ENCODE data around the gene ZNFX1.

Gene ZNFX1

DNA sequence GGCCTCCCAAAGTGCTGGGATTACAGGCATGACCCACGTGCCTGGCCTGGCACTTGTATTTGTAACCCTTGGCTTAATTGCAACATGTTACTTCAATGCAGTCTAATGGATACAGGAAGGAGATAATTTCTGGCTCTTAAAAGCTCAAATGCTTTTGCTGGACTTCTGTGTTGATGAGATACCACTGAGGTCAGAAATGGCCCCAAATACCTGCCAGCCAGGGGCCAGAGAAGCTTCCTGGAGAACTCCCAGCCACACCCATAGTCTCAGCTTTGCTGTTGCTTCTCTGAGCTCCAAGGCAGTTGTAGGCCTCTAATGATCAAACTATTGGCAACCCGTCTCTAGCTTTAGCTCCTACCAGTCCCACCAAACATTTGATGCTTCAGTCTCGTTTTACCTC is 14.2 kb upstream of the ZNFX1 start:
- DNase-seq (ENCODE audit: low read depth in 3 of 3): no peak

DNA sequence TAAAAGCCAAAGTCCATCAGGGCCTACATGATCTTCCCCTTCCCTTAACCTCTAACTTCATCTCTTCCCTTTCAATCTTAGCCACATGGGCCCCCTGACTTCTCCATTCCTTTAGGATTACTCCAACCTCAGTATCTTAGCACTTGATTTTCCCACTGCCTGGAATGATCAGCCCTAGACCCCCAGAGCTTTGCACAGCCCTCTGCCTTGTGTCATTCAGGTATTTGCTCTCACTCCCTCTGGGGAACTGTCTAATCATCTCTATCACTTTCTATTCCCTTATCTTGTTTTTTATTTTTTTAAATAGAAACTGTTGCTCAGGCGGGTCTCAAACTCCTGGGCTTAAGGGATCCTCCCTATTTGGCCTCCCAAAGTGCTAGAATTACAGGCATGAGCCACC is 13.3 kb upstream of the ZNFX1 start:
- DNase-seq (ENCODE audit: low read depth in 3 of 3): no peak

DNA sequence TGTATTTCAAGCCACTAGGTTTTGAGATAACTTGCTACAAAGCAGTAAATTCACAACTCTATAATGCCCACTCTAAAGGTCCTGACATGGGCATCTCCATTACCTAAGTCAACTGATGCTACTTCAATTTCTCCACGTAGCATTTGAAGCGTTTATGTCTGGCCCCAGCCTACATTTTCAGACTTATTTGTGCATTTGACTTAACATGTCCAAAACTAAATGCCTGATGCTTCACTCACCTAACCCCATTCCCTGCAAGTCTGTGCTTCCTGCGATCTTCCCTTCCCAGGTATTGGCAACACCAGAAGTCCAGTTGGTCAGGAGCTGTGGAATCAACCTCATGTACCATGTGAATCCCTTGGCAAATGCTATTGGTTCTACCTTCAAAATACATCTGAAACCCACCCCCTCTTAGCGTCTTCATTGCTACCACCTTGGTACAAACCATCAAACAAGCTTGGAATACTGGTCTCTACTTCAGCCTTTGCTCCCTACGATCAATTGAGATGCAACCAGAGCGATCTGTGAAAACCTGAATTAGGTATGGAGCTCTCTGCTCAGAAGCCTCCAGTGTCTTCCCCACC is 12.8 kb upstream of the ZNFX1 start:
- no peak for DNase-seq (ENCODE audit: low read depth in 3 of 3)

DNA sequence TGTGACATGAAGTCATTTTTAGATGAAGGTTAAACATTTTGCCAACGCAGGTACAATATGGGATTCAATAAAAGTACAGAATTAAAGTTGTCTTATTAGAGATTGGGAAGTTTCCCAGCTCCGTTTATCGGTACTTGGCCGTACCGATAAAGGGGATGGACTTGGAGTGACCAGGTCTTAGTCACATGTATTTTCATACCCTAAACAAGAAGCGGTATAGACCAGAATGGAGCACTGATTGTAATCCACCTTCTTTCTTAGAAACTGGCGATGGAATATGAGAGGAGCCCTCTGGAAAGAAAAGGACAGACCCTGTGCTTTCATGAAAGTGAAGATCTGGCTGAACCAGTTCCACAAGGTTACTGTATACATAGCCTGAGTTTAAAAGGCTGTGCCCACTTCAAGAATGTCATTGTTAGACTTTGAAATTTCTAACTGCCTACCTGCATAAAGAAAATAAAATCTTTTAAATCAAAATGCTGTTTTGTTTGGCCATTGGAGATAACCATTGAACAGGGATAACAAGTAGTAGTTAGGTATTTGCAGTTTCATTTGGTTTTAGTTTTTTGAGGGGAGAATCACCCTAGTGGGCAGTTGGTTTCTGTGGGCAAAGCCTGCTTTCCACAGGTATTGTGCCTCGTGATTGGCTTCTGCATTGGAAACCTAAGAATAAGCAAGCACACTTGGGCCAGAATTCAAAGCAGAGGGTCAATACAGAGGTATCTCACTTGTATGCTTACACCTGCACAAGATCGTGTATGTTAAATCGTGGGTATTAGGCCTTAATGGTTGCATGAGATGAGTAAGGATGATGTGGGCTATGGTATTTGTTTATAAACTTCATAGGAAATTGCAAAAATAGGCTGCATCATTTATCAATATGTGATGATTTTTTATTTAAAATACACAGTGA is 11.2 kb upstream of the ZNFX1 start:
- no peak for DNase-seq (ENCODE audit: low read depth in 3 of 3)

DNA sequence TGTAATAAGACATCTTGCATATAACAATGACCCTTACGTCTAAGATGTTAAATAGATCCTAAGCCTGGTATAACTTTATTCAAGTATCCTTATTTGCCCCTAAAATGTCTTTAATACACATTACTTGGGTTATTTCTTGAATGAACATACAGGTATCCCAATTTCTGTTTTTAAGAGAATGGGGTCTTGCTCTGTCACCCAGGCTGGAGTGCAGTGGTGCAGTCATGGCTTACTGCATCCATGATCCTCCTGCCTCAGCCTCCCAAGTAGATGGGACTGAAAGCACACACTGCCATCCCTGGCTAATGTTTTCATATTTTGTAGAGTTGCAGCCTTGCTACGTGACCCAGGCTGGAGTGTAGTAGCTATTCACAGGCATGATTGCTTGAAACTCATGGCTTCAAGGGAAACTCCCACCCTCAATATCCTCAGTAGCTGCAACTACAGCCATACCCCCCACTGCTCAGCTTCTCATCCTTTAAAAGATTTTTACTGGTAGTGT is 10.4 kb upstream of the ZNFX1 start:
- no peak for DNase-seq (ENCODE audit: low read depth in 3 of 3)

DNA sequence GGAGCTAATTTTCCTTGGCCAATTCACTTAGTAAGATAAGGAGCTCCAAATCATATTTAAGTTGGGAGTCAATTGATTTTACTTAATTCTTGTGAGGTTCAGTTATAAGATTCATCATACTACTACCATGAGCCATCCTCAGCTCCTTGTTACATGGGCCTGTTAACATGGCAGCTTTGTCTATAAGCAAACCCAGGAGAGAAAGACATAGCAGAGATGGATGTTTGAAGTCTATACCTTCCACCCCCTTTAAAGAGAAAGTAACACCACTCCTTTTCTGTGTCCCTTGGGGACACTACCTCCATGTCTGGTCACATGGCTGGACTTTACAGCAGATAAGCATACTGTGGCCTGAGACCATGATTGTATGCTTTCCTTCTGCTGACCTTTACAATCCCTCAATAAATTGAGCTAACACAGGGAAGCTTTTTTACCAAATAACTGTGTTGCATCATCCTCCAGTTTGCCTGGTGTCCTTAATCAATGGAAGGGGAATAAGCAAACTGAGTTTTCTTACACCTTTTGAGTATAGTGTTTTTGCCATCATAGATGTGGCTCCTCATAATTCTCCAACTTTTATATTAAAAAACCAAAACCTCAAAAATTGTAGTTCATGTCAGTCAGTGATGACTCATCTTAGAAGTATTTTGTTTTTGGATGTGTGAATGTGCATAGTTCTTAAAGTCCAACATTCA is 9.8 kb upstream of the ZNFX1 start:
- DNase-seq (ENCODE audit: low read depth in 3 of 3): no peak

DNA sequence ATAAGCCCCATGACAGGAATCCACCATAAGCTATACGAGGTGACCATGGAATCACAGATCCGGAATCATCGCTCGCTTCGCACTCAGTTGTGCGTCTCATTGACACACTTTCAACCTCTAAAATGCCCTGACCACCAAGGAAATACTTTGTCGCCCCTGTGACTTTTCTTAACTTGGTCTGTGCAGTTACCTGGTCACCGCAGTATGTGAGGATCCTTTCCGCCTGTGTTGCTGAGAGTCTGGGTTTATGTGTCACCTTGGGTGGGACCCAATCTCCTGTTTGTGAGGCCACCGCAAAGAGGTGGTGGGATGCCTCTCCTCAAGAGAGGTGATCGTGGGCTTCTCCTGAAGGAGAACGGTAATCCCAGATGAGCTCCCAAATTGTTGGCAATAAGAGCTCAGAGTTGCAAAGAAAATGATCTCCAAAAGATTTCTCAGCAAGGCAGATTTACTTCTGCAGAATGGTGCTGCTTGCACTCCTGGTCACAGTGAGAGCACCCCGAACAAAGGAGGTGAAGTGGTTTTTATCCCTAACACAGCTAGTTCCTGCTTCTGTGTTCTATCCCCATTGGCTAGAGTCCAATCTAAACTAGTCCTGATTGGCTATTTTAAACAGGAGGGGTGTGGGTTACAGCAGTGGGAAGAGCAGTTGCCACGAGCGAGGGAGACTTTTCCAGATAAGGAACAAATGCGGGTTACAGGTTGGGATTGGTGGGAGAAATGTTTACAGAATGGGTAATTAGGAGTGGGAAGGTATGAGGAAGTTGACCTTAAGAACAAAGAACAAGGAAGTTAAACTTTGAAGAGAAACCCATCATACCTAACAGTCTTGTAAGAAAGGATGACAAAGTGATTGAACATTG is 9.1 kb upstream of the ZNFX1 start:
- DNase-seq (ENCODE audit: low read depth in 3 of 3): no peak

DNA sequence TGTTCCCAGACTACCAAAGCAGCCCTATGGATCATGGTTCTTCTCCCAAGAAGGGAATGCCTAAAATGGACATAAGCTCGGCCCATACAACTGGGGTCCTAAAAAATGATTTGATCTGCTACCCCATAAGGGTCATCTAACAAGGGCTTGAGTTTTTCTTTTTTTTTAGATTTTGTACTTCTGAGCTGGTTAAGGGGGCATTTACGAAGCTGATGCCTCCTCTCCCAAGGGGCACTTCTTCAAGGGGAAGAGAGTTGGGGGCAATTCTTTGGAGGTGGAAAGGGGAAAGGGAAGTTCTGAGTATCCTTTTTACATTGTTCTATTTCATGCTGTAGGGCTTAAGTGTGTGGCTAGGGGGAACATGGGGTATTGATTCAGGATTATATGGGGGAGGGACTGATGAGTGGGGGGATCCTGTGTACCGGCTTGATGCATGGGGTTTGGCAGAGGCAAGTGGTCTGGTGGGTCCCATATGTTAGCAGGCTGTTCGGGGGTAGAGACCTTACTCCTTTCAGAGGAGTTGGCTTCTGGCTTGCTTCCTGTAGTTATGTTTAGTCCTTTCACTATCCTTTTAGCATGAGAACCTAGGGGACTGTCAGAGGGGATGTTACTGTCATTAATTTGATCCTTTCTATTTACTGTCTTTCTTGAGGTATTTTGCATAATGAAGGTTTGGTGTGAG is 8.1 kb upstream of the ZNFX1 start:
- DNase-seq (ENCODE audit: low read depth in 3 of 3): no peak

DNA sequence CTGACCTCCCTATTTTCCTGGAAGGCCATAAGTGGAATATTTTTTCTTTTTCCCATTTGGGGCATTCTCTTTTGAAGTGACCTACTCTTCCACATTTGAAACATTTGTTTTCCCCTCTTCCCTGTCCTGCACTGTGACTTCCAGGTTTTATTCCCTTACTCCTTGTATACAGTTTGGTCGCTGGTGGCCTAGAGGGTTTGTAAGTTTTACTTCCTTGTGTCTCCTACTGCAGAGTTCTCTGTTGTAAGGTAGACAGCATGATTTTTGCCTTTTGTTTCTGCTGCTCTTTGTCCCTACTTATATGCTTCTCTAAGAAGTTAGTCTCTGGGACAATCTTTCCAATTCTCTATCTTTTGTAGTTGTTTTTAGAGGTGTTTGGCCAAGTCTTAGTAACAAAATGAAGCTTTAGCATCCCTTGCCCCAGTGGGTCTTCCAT is 7.4 kb upstream of the ZNFX1 start:
- DNase-seq (ENCODE audit: low read depth in 3 of 3): no peak

DNA sequence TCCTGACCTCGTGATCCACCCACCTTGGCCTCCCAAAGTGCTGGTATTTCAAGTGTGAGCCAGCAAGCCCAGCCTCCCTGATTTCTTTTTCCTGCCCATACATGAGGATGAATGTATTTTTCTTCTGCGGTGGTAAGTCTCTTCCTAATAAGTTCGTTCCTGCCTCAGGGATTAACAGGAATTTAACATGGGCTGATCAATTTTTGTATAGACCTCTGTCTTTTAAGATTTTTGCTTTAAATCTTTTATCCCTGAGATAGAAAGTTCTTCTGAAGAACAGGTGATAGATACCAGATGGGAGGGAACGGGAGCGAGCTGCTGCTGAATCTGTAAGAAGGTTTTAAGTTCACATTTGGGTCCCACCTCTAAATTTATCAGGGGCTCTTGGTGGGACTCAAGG is 7.0 kb upstream of the ZNFX1 start:
- DNase-seq (ENCODE audit: low read depth in 3 of 3): no peak

DNA sequence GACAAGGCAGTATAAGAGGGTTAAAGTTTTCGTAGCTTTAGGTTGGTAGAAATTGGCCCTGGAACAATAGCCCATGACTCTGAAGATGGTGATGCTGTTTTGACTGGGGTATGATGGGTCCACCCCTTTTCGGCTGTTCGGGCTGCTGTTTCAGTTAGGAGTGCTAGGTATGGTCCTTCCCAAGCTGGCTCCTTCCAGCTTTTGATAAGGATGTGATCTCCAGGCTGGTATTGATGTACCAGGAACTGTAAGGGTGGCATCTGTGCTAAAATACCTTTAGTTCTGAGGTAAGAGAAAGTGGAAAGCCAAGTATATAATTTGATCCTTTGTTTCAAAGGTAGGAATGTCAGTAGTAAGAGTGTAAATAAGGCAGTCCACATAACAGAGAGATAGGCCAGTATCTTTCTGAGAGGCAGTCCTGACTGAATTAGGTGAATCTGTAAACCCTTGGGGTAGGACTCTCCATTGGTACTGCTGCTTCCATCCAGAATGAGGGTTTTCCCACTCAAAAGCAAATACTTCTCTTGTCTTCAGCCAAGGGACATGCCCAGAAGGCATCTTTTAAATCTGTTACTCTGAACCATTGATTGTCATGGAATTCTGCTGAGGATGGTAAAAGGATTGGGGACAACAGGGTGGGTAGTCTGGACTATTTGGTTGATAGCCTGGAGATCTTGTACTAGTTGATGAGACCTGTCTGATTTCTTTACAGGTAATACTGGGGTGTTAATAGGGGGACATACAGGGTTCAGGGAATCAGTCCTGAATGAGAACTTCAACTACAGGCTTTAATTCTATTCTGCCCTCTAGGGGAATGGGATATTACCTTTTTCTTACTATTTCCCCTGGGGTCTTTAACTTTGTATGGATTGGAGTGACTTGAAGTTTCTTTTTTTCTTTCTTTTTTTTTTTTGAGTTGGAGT is 6.1 kb upstream of the ZNFX1 start:
- DNase-seq (ENCODE audit: low read depth in 3 of 3): no peak

DNA sequence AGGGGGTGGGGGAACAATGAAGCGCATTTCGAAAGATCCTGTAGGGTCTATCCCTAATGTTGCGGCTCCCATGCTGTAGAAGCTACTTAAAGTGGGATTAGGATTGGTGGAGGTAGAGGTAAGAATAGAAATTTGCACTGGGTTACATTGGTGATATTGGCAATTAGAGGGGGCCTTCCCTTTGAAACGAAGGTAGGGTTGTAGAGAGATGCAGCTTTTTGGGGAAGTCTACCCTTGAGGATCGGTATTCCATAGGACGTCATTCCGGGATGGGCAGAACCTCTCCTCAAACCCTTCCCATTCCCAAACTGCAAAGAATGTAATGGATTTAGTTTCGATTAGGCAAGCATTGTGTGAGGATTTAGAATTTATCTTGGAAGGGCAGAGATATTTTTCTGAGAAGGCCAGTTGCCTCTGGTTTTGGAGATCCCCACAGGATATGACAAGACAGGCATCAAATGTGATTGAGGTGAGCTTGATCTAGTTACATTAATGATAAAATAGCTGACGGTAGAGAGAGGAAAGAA is 5.4 kb upstream of the ZNFX1 start:
- no peak for DNase-seq (ENCODE audit: low read depth in 3 of 3)

DNA sequence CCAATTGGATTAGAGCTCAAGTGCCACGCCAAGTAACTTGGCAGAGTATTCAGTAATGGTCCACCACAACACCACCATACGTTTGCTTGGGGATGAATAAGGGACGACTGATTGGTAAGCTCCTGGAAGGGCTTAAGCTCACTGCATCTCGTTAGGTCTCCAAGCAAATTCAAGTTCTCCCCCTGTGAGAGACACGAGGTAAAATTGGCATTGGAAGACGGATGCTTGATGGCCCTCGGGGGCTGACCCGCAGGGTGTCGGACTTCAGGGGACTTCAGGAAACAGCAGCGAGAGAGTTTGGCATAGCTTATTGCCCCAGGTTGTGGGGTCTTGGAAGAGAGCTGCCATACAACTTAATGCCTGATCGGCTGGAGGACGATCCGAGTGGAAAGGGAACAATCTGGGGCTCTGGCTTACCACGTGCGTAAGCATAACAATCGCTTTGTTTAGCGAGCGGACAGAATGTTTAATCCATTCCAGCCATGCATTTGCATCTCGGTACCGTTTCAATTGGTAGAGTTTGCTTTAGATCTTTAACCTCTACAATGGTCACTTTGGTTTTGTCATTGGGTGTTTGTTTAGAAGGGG is 4.8 kb upstream of the ZNFX1 start:
- no peak for DNase-seq (ENCODE audit: low read depth in 3 of 3)

DNA sequence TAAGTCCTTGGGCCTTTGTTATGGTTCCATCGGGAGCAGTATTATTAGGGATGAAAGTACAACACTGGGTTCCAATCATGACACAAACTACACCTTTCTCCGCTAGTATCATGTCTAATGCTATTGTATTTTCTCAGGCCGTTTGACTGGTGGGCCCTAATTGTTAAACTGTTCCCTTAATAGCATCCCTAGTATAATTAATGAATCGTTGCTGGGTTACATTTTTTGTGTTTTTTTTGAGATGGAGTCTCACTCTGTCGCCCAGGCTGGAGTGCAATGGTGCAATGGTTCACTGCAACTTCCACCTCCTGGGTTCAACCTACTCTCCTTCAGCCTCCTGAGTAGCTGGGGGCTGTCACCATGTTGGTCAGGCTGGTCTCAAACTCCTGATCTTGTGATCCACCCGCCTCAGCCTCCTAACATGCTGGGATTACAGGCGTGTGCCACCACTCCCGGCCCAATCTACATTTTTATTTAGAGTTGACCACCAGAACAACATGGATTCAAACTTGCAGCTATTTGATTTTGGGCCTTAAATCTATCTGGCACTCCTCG is 4.1 kb upstream of the ZNFX1 start:
- DNase-seq (ENCODE audit: low read depth in 3 of 3): no peak

DNA sequence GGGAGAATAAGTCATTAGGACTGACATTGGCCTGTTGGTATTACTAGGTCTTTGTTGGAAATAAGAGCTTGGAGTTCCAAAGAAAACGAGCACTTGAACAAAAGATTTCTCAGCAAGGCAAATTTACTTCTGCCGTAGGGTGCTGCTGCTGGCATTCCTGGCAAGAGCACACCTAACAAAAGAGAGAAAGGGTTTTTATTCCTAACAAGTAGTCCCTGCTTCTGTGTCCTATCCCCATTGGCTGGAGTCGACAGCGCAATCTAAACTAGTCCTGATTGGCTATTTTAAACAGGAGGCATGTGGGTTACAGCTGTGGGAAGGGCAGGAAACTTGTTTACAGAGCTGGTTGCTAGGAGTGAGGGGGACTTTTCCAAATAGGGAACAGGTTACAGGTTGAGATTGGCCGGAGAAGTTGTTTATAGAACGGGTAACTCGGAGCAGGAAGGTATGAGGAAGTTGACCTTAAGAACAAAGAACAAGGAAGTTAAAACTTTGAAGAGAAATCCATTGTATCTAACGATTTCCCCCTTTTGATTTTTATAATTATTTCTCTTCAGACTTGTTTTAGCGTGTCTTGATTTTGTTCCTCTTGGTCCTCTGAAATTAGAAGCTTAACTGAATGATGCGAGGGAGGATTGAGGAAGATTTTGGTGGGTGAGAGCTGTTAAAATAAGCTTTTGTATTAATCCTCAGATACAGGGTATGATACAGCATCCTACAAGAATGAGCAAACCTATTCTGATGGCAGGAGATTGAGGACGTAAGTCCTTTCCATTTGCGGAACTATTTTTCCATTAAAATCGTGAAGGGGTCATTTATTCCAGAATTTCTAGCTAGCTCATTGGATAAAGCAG is 3.4 kb upstream of the ZNFX1 start:
- DNase-seq (ENCODE audit: low read depth in 3 of 3): no peak

DNA sequence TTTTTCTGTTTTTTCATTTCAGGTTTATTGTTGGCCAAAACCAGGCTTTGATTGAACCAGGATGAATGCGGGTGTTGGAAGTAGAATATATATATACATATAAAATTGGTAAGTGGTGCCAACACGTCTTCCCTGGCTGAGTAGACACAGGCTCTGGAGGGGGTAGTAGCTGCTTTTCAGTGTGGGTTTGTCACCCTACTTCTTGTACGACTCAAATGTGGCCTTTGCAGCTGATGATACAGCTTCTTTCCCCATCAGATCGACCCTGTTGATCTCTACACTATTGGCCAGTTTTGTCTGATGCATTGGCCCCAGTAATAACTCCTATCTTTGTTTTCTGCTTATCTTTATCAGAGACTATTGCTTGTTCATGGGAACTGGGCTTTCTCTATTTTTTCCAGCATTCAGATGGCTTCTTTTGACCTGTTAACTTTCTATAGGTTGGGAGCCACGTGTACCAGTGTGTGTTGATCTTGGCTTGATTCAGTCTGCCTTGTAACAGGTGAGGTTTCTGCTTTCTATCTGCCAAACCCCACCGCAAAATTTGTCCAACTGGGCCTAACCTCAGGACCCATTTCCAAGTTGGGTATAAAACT is 2.7 kb upstream of the ZNFX1 start:
- no peak for DNase-seq (ENCODE audit: low read depth in 3 of 3)

DNA sequence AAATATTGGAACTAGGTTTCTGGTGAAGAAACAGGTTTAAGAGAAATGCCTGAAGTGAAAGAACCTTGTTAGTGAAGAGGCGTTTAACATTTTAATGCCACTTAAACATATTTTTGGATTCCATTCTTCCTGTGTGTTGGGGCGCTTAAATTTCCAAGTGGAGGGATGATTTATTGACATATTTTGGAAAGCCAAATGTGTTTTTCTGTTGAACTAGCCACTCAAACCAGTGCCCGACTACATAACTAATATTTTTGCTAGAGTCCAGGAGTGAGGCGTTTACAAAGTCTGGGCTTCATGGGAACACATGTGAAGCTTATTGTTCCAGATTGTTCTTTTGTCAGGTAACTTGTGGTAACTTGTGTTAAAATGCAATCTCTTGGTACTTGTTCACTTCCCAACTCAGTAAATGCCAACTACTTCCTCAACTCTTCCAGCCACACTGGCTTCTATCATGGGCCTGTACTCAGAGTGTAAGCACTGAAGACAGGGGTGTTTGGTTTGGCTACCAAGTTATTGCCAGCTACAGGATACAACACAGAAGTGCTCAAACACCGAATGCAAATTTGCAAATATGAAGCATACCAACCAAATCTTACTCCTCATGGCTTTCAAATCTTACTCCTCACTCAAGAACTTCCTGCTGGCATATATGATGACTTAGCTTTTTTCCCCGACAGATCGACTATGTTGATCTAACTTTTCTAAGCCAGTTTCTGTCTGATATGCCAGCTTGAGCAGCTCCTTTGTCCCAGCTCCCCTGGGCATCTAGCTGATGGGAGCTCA is 2.0 kb upstream of the ZNFX1 start:
- no peak for DNase-seq (ENCODE audit: low read depth in 3 of 3)
